Measurements from ENCODE around the gene TF.
A peak's percentile ranks its signal among the peaks of the same experiment; 100 is the strongest.
"Not testable (repeated sequence)": the region's sequence is repeated elsewhere in the genome, so short reads cannot be mapped to it uniquely, and the experiment has no call there.

The TF gene

GRCh38 chr3:133730993-133731392 is 15.2 kb upstream of the TF start:
- H3K27ac ChIP-seq, result no peak overlapping the region
- TF ChIP-seq, protein P1, sequence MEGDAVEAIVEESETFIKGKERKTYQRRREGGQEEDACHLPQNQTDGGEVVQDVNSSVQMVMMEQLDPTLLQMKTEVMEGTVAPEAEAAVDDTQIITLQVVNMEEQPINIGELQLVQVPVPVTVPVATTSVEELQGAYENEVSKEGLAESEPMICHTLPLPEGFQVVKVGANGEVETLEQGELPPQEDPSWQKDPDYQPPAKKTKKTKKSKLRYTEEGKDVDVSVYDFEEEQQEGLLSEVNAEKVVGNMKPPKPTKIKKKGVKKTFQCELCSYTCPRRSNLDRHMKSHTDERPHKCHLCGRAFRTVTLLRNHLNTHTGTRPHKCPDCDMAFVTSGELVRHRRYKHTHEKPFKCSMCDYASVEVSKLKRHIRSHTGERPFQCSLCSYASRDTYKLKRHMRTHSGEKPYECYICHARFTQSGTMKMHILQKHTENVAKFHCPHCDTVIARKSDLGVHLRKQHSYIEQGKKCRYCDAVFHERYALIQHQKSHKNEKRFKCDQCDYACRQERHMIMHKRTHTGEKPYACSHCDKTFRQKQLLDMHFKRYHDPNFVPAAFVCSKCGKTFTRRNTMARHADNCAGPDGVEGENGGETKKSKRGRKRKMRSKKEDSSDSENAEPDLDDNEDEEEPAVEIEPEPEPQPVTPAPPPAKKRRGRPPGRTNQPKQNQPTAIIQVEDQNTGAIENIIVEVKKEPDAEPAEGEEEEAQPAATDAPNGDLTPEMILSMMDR (conservative IDR thresholded peaks at IDR 0.05), result no peak

DNA sequence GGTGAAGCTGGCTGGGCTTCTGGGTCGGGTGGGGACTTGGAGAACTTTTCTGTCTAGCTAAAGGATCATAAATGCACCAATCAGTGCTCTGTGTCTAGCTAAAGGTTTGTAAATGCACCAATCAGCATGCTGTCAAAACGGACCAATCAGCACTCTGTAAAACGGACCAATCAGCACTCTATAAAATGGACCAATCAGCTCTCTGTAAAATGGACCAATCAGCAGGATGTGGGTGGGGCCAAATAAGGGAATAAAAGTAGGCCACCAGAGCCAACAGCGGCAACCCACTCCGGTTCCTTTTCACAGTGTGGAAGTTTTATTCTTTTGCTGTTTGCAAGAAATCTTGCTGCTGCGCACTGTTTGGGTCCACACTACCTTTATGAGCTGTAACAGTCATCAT is 14.0 kb upstream of the TF start:
- H3K27ac ChIP-seq, result not testable (repeated sequence)

DNA sequence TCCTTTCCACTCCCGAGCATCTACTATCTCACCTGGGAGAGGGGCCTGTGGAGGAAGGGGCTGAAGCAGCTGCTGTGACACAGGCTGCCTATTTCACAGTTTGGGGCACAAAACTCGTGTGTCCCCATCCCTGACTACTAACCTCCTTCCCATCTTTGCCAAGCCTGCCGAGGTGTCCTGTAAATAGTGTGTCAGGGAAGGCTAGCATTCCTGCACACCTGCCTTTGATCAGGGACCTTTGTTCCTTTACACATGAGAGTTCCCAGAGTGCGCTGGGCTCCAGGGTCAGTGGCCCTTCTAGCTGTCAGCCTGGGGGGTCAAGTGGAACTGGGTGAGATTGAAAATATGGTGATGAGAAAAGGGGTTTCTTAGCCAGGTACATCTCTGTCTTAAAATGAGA is 13.0 kb upstream of the TF start:
- TF ChIP-seq, protein P1 (conservative IDR thresholded peaks at IDR 0.05), result no peak
- H3K27ac ChIP-seq, result no peak overlapping the region

DNA sequence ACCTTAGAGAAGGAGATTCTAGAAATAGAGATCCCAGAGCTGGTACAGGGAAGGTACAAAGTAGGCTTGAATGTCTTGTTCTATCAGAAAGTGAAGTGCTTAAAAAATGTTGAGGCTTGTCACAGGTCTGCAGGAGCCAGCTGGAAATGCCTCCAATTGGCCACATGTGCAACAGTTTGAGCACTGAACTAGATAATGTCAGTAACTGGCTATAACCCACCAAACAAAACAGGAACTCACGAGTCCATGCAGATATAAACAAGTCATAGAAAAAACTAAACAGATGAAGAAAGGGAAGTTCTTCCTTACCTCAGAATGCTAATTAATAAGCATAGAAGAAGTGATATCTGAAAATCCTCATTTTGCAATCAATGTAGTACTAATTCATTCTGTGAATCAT is 11.9 kb upstream of the TF start:
- H3K27ac ChIP-seq, result no peak overlapping the region
- TF ChIP-seq, protein P1 (conservative IDR thresholded peaks at IDR 0.05), result no peak

GRCh38 chr3:133742351-133743091 is 3.7 kb upstream of the TF start:
- TF ChIP-seq, protein P1 (conservative IDR thresholded peaks at IDR 0.05), result no peak
- H3K27ac ChIP-seq, result peak overlapping the region; percentile 64

DNA sequence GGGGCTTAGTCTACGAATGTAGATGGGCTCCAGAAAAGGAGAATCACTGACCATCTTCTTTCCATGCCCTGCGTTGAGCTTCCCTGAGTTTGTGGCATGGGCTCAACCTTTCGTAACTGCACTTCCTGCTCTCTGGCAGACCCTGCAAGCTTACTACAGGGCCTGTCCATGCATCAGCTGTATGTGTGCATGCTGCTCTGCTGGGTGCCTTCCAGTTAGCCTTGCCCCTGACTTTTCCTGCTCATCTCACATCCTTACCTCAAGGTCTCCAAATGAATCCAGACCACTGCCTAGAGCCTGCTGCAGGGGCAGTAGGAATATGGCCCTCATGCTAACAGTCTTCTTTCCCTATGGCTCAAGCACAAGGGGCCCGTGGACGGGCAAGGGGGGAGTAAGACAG is 2.0 kb upstream of the TF start:
- H3K27ac ChIP-seq, result no peak overlapping the region
- TF ChIP-seq, protein P1 (conservative IDR thresholded peaks at IDR 0.05), result no peak

DNA sequence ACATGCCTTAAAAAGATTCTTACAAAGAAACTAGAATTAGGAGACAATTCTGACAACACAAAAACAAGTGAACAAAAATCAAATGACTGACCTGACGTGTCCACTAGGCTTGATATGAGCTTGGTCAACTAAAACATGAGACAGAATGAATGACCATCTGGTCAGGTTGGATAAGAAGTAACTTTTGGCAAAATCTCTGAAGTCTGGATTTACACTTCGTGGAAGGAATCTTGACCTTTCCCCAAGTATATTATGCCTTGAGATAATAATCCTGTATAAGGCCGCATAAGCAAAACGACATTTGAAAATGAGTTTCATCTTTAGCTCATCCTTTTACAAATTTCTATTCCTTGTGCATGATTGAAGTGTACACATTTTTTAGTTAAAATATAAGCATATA is 1.1 kb upstream of the TF start:
- TF ChIP-seq, protein P1 (conservative IDR thresholded peaks at IDR 0.05), result no peak
- H3K27ac ChIP-seq, result no peak overlapping the region

- TF ChIP-seq, protein P1 (conservative IDR thresholded peaks at IDR 0.05), result no peak
- no peak overlapping the region for H3K27ac ChIP-seq
These were observed 496 bp downstream of the TF start for GRCh38 chr3:133746712-133747066.

Measured in VCaP (cell line).